Cardiac fibroblast (primary cell): ENCODE data around the gene SGMS2.

Experiments used
- DNase-seq, 2 donors: peaks; one replicate each; pipeline versions ENCODE4 v3.0.0 to v3.0.0-alpha.2; 2010; ENCODE audit warnings: low read depth in 2 of 2
- H3K4me3 ChIP-seq, 2 donors: replicated peaks in 1 of 2; 1 replicate in 1 of 2; 2 replicates in 1 of 2; pipeline ENCODE4 v1.5.1; 2011; ENCODE audit warnings: low read depth in 2 of 2, low read length in 2 of 2, mild to moderate bottlenecking in 2 of 2, moderate library complexity in 1 of 2
- CTCF ChIP-seq: IDR thresholded peaks from one replicate; pipeline ENCODE4 v1.5.1; 2011; ENCODE audit warnings: low read depth, mild to moderate bottlenecking, low read length, inconsistent platforms

SGMS2 gene

GRCh38 chr4:107890779-107891178 lies 66.0 kb downstream of the SGMS2 start:
- TF ChIP-seq CTCF: no peak
- H3K4me3 ChIP-seq: no peak overlapping the region
- no peak for DNase-seq

GRCh38 chr4:107891299-107891698 lies 66.6 kb downstream of the SGMS2 start:
- H3K4me3 ChIP-seq: no peak overlapping the region
- no peak for DNase-seq
- TF ChIP-seq CTCF: no peak

- peak; percentile 43 to 63 for DNase-seq
- TF ChIP-seq CTCF: no peak
- H3K4me3 ChIP-seq: no peak overlapping the region
These were observed 68.7 kb downstream of the SGMS2 start for GRCh38 chr4:107893171-107894137.

- DNase-seq: no peak
- H3K4me3 ChIP-seq: no peak overlapping the region
- no peak for TF ChIP-seq CTCF
These were observed 69.4 kb downstream of the SGMS2 start for GRCh38 chr4:107894138-107894603.

- no peak for TF ChIP-seq CTCF
- H3K4me3 ChIP-seq: no peak overlapping the region
- DNase-seq: peak; percentile 89 to 97
These were observed 71.5 kb downstream of the SGMS2 start for GRCh38 chr4:107896158-107896645.

- no peak overlapping the region for H3K4me3 ChIP-seq
- TF ChIP-seq CTCF: no peak
- DNase-seq: no peak
These were observed 71.9 kb downstream of the SGMS2 start for GRCh38 chr4:107896646-107897045.
